ENCODE measurements around the gene KLHL30. TPM values are rescaled to one million over a fixed set of nuclear protein-coding genes. Genes with fewer than 3 reads are reported as not detected.

KLHL30 gene
- total RNA-seq, 1 donor from 2014 or later, result 0.26 TPM

GRCh38 chr2:238151628-238152235 is 13.3 kb downstream of the KLHL30 start:
- TF ChIP-seq CTCF (IDR thresholded peaks at IDR 0.05; ENCODE audit: insufficient read depth, low read length, severe bottlenecking), result no peak
- FAIRE-seq (no peak), DNase-seq (ENCODE audit: low read depth) (no peak)
- no peak overlapping the region for H3K4me3 ChIP-seq (ENCODE audit: low read depth, low read length)
- H3K36me3 ChIP-seq (ENCODE audit: control insufficient read depth, insufficient read depth, low read length), result no peaks in the 10 kb centered on the region
- no peaks in the 10 kb centered on the region for H3K27me3 ChIP-seq (ENCODE audit: control insufficient read depth, insufficient read depth, low read length)

- no peak for FAIRE-seq
Measured at GRCh38 chr2:238152771-238153688, 14.6 kb downstream of the KLHL30 start.

GRCh38 chr2:238154570-238154969 is 16.1 kb downstream of the KLHL30 start:
- TF ChIP-seq CTCF (IDR thresholded peaks at IDR 0.05; ENCODE audit: insufficient read depth, low read length, severe bottlenecking), result no peak
- H3K4me3 ChIP-seq (ENCODE audit: low read depth, low read length), result no peak overlapping the region
- DNase-seq (ENCODE audit: low read depth) (no peak), FAIRE-seq (no peak)
- no peaks in the 10 kb centered on the region for H3K36me3 ChIP-seq (ENCODE audit: control insufficient read depth, insufficient read depth, low read length)
- H3K27me3 ChIP-seq (ENCODE audit: control insufficient read depth, insufficient read depth, low read length), result no peaks in the 10 kb centered on the region

More at GRCh38 chr2:238152771-238153688, 14.6 kb downstream of the KLHL30 start:
- Histone ChIP-seq H3K4me3 (ENCODE audit: low read depth, low read length) (no peak overlapping the region), H3K36me3 (ENCODE audit: control insufficient read depth, insufficient read depth, low read length) (no peaks in the 10 kb centered on the region), H3K27me3 (ENCODE audit: control insufficient read depth, insufficient read depth, low read length) (no peaks in the 10 kb centered on the region)
- TF ChIP-seq CTCF (IDR thresholded peaks at IDR 0.05; ENCODE audit: insufficient read depth, low read length, severe bottlenecking), result peak; percentile 18
- DNase-seq (ENCODE audit: low read depth), result no peak

- DNase-seq (ENCODE audit: low read depth) (no peak), FAIRE-seq (peak; percentile 43)
- Histone ChIP-seq H3K27me3 (ENCODE audit: control insufficient read depth, insufficient read depth, low read length) (no peaks in the 10 kb centered on the region), H3K36me3 (ENCODE audit: control insufficient read depth, insufficient read depth, low read length) (no peaks in the 10 kb centered on the region), H3K4me3 (ENCODE audit: low read depth, low read length) (no peak overlapping the region)
- TF ChIP-seq CTCF (IDR thresholded peaks at IDR 0.05; ENCODE audit: insufficient read depth, low read length, severe bottlenecking), result no peak
Measured at GRCh38 chr2:238155051-238155760, 16.7 kb downstream of the KLHL30 start.

- DNase-seq (ENCODE audit: low read depth) (no peak), FAIRE-seq (no peak)
- Histone ChIP-seq H3K36me3 (ENCODE audit: control insufficient read depth, insufficient read depth, low read length) (no peaks in the 10 kb centered on the region), H3K27me3 (ENCODE audit: control insufficient read depth, insufficient read depth, low read length) (no peaks in the 10 kb centered on the region), H3K4me3 (ENCODE audit: low read depth, low read length) (no peak overlapping the region)
- no peak for TF ChIP-seq CTCF (IDR thresholded peaks at IDR 0.05; ENCODE audit: insufficient read depth, low read length, severe bottlenecking)
Measured at GRCh38 chr2:238155761-238156694, 17.6 kb downstream of the KLHL30 start.
